RWPE2 (cell line): Measurements from ENCODE around the gene MAP3K19.
"Not testable (repeated sequence)": the region's sequence is repeated elsewhere in the genome, so short reads cannot be mapped to it uniquely, and the experiment has no call there.

Experiments used
- ATAC-seq: fragments of 200-7000 bp; cut with Tn5 transposase; 3 replicates; pipeline ENCODE4 v1.9.1; 2021; ENCODE audit warnings: low read depth
- DNase-seq: peaks from one replicate; pipeline ENCODE4 v3.0.0-alpha.2; 2020; ENCODE audit warnings: low spot score
- H3K27ac ChIP-seq: fragments of 450-650 bp; 2 replicates; pipeline ENCODE4 v1.5.1; 2017; ENCODE audit warnings: mild to moderate bottlenecking; ENCODE audit not compliant: poor library complexity, severe bottlenecking
- H3K27me3 ChIP-seq: fragments of 250-450 bp; sonication (Bioruptor Pico); 2 replicates; pipeline ENCODE4 v1.5.1; 2021; ENCODE audit warnings: mild to moderate bottlenecking, moderate library complexity; ENCODE audit not compliant: insufficient read depth, poor library complexity, severe bottlenecking
- H3K36me3 ChIP-seq: fragments of 250-450 bp; sonication (Bioruptor Pico); 2 replicates; pipeline ENCODE4 v1.5.1; 2020; ENCODE audit warnings: low read depth, mild to moderate bottlenecking, moderate library complexity
- H3K4me1 ChIP-seq: fragments of 250-450 bp; sonication (Bioruptor Pico); 2 replicates; pipeline ENCODE4 v1.5.1; 2021; ENCODE audit warnings: mild to moderate bottlenecking, moderate library complexity; ENCODE audit not compliant: insufficient read depth, poor library complexity, severe bottlenecking
- H3K4me3 ChIP-seq: fragments of 250-450 bp; sonication (Bioruptor Pico); 2 replicates; pipeline ENCODE4 v1.5.1; 2021; ENCODE audit warnings: mild to moderate bottlenecking, moderate library complexity; ENCODE audit not compliant: severe bottlenecking
- H3K9me3 ChIP-seq: fragments of 250-450 bp; sonication (Bioruptor Pico); 2 replicates; pipeline ENCODE4 v1.5.1; 2021; ENCODE audit warnings: mild to moderate bottlenecking, moderate library complexity; ENCODE audit not compliant: severe bottlenecking
- CTCF ChIP-seq: fragments of 450-650 bp; IDR thresholded peaks from one replicate; pipeline ENCODE4 v1.5.1; 2017; ENCODE audit warnings: mild to moderate bottlenecking, moderate library complexity; ENCODE audit not compliant: poor library complexity, severe bottlenecking

The MAP3K19 gene

DNA sequence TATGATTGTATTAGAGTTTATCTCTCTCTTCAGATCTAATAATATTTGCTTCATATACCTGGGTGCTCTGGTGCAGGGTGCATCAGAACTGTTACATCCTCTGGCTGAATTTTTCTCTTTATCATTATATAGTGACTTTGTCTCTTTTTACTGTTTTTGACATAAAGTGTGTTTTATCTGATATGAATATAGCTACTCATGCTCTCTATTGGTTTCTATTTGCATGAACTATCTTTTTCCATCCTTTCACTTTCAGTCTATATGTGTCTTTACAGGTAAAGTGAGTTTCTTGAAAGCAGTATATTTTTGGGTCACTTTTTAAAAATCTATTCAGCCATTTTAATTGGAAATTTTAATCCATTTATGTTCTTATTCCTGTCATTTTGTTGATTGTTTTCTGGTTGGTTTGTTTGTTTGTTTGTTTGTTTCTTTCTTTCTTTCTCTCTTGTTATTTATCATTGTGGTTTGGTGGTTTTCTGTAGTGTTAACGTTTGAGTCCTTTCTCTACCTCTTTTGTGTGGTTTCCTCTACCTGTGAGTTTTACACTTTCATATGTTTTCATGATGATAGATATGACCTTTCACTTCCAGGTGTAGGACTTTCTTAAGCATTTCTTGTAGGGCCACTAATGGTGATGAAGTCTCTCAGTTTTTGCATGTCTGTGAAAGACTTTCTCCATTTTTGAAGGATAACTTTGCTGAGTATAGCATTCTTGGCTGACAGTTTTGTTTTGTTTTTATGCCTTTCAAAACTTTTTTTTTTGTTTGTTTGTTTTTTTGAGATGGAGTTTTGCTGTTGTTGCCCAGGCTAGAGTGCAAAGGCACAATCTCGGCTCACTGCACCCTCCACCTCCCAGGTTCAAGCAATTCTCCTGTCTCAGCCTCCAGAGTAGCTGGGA, 73.8 kb downstream of the MAP3K19 start:
- no peak for TF ChIP-seq CTCF
- DNase-seq (no peak), ATAC-seq (no peak)
- Histone ChIP-seq H3K27ac (no peak overlapping the region), H3K4me1 (no peaks in the 10 kb centered on the region), H3K4me3 (no peak overlapping the region), H3K9me3 (peaks cover 1% of the 10 kb centered on the region), H3K27me3 (no peaks in the 10 kb centered on the region), H3K36me3 (no peaks in the 10 kb centered on the region)

DNA sequence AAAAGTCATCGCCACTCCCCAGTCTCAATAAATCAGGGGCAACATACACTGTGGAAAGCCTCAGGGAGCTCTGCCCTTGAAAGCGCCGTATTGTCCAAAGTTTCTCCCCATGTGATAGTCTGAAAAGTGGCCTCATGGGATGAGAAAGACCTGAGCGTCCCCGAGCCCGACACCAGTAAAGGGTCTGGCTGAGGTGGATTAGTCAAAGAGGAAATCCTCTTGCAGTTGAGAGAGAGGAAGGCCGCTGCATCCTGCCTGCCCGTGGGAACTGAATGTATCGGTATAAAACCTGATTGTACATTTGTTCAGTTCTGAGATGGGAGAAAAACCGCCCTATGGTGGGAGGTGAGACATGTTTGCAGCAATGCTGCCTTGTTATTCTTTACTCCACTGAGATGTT, 80.1 kb downstream of the MAP3K19 start:
- not testable (repeated sequence) for H3K36me3 ChIP-seq, ATAC-seq, H3K4me1 ChIP-seq, H3K27ac ChIP-seq, H3K4me3 ChIP-seq, DNase-seq, H3K9me3 ChIP-seq, H3K27me3 ChIP-seq

DNA sequence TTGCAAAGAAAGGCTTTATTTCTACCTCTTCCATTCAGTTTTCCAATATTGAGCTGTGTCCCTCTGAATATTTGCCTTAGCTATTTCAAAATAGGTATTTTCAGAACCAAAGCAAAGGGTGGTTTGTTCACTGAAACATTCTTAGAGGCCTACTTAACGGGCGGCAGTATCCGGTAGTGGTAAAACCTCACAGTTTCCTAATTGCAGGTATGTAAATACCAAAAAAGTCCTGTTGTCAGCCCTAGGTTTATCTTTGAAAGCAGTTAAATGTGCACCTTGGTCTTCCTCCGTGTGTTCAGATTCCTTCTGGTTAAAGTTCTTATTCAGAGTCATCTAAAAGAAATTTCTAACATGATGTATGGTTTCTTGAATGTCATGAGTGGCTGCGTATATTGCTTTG, 89.8 kb downstream of the MAP3K19 start:
- no peaks in the 10 kb centered on the region for H3K4me1 ChIP-seq
- H3K4me3 ChIP-seq: no peak overlapping the region
- no peak for DNase-seq
- TF ChIP-seq CTCF: no peak
- no peaks in the 10 kb centered on the region for H3K9me3 ChIP-seq
- no peaks in the 10 kb centered on the region for H3K27me3 ChIP-seq
- H3K36me3 ChIP-seq: peaks cover 53% of the 10 kb centered on the region
- no peak overlapping the region for H3K27ac ChIP-seq
- no peak for ATAC-seq

DNA sequence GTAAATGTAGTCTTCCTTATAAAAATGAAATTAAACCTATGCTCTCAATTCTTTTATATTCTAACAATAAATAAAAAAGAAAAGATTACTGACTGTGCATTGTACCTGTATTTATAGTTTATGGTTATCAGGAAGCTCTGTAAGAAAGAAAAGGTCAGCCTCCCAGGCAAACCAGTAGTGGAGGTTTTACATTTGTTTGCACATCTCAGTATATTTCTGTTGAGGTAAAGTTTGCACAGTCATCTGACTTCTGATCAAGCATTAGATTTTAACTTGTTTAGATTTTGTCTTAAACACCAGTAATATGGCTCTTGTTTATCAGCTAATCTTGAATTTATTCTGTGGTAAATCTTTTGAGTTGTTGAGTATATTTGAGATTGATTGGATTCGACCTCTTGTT, 91.5 kb downstream of the MAP3K19 start:
- no peak for DNase-seq
- Histone ChIP-seq H3K36me3 (peaks cover 68% of the 10 kb centered on the region), H3K4me1 (no peaks in the 10 kb centered on the region), H3K27ac (no peak overlapping the region), H3K27me3 (no peaks in the 10 kb centered on the region), H3K4me3 (no peak overlapping the region), H3K9me3 (no peaks in the 10 kb centered on the region)
- no peak for TF ChIP-seq CTCF
- ATAC-seq: no peak

DNA sequence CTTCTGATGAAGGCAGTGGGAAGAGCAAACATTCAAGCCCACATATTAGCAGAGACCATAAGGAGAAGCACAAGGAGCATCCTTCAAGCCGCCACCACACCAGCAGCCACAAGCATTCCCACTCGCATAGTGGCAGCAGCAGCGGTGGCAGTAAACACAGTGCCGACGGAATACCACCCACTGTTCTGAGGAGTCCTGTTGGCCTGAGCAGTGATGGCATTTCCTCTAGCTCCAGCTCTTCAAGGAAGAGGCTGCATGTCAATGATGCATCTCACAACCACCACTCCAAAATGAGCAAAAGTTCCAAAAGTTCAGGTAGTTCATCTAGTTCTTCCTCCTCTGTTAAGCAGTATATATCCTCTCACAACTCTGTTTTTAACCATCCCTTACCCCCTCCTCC, 93.2 kb downstream of the MAP3K19 start:
- H3K4me1 ChIP-seq: no peaks in the 10 kb centered on the region
- no peak for ATAC-seq
- no peaks in the 10 kb centered on the region for H3K9me3 ChIP-seq
- H3K4me3 ChIP-seq: no peak overlapping the region
- peaks cover 85% of the 10 kb centered on the region for H3K36me3 ChIP-seq
- no peak for TF ChIP-seq CTCF
- no peaks in the 10 kb centered on the region for H3K27me3 ChIP-seq
- DNase-seq: no peak
- no peak overlapping the region for H3K27ac ChIP-seq
